ENCODE measurements around the gene DMAC2. TPM values are rescaled to one million over a fixed set of nuclear protein-coding genes. Genes with fewer than 3 reads are reported as not detected.

DMAC2 gene
- 103 to 120 TPM (median 108 TPM) in 5 replicates for total RNA-seq (2022; extraction: Qiagen RNA extraction; ENCODE audit: low read depth)

GRCh38 chr19:41439441-41440222 lies at the start of gene DMAC2:
DMAC2 (minus strand) TSS chr19:41439912; CDS start chr19:41439899, 13 bp downstream.

GRCh38 chr19:41442473-41443355 lies 3.0 kb upstream of the DMAC2 start, which contains the start of gene ERICH4:
ERICH4 (plus strand) TSS chr19:41443156; CDS start chr19:41443170, 14 bp downstream.

GRCh38 chr19:41426952-41427646 lies 12.6 kb downstream of the DMAC2 start, which contains the start of gene B3GNT8:
B3GNT8 (minus strand) TSS chr19:41427374; CDS start chr19:41426778, 596 bp downstream.

GRCh38 chr19:41397086-41398049 lies 42.3 kb downstream of the DMAC2 start, which contains the start of the genes BCKDHA and EXOSC5:
BCKDHA (plus strand) TSS chr19:41397818; CDS start chr19:41397828, 10 bp downstream.
EXOSC5 (minus strand) TSS chr19:41397359; CDS start chr19:41397328, 31 bp downstream.

Other genes starting within 250 kb of the DMAC2 start
- gene CYP2S1, start 246.7 kb downstream of the DMAC2 start, total RNA-seq (2022; extraction: Qiagen RNA extraction; ENCODE audit: low read depth): 24.4 to 29.1 TPM (median 28.3 TPM) in 5 replicates
- 136 to 158 TPM (median 140 TPM) in 5 replicates for gene AXL, start 220.7 kb downstream of the DMAC2 start, total RNA-seq (2022; extraction: Qiagen RNA extraction; ENCODE audit: low read depth)
- gene HNRNPUL1, start 175.5 kb downstream of the DMAC2 start, total RNA-seq (2022; extraction: Qiagen RNA extraction; ENCODE audit: low read depth): 301 to 328 TPM (median 323 TPM) in 5 replicates
- 32.7 to 47.7 TPM (median 42.9 TPM) in 5 replicates for gene CCDC97, start 129.7 kb downstream of the DMAC2 start, total RNA-seq (2022; extraction: Qiagen RNA extraction; ENCODE audit: low read depth)
- gene TGFB1, start 86.0 kb downstream of the DMAC2 start, total RNA-seq (2022; extraction: Qiagen RNA extraction; ENCODE audit: low read depth): 123 to 170 TPM (median 149 TPM) in 5 replicates
- gene B9D2, start 75.8 kb downstream of the DMAC2 start, total RNA-seq (2022; extraction: Qiagen RNA extraction; ENCODE audit: low read depth): 25.0 to 34.5 TPM (median 34.0 TPM) in 5 replicates
- 2.7 to 4.5 TPM (median 3.6 TPM) in 5 replicates for gene TMEM91, start 63.4 kb downstream of the DMAC2 start, total RNA-seq (2022; extraction: Qiagen RNA extraction; ENCODE audit: low read depth)
- gene EXOSC5, start 42.6 kb downstream of the DMAC2 start, total RNA-seq (2022; extraction: Qiagen RNA extraction; ENCODE audit: low read depth): 79.0 to 104 TPM (median 97.3 TPM) in 5 replicates
- gene BCKDHA, start 42.1 kb downstream of the DMAC2 start, total RNA-seq (2022; extraction: Qiagen RNA extraction; ENCODE audit: low read depth): 37.1 to 47.6 TPM (median 40.8 TPM) in 5 replicates
- gene B3GNT8, start 12.5 kb downstream of the DMAC2 start, total RNA-seq (2022; extraction: Qiagen RNA extraction; ENCODE audit: low read depth): 0.09 to 0.43 TPM (median 0.11 TPM) in 3 of 5 replicates, not detected in the others
- gene ERICH4, start 3.2 kb upstream of the DMAC2 start, total RNA-seq (2022; extraction: Qiagen RNA extraction; ENCODE audit: low read depth): not detected in 5 replicates
- gene CEACAM21, start 136.3 kb upstream of the DMAC2 start, total RNA-seq (2022; extraction: Qiagen RNA extraction; ENCODE audit: low read depth): not detected in 5 replicates
- not detected in 5 replicates for gene CEACAM4, start 187.2 kb upstream of the DMAC2 start, total RNA-seq (2022; extraction: Qiagen RNA extraction; ENCODE audit: low read depth)
- 0.02 TPM in 1 of 5 replicates, not detected in the others for gene CEACAM7, start 248.4 kb upstream of the DMAC2 start, total RNA-seq (2022; extraction: Qiagen RNA extraction; ENCODE audit: low read depth)

All from A549 treated with CpdA at 1 μM for 4 hours (cell line).